NCI-H524 (cell line): ENCODE measurements around the gene CPT1C.
A peak's percentile ranks its signal among the peaks of the same experiment; 100 is the strongest.
"Not testable (repeated sequence)": the region's sequence is repeated elsewhere in the genome, so short reads cannot be mapped to it uniquely, and the experiment has no call there.

Source experiments
- DNase-seq, 2 experiments: peaks; one replicate each; lab custom pipeline; 2025; lab: John Stamatoyannopoulos, UW

Gene CPT1C

DNA sequence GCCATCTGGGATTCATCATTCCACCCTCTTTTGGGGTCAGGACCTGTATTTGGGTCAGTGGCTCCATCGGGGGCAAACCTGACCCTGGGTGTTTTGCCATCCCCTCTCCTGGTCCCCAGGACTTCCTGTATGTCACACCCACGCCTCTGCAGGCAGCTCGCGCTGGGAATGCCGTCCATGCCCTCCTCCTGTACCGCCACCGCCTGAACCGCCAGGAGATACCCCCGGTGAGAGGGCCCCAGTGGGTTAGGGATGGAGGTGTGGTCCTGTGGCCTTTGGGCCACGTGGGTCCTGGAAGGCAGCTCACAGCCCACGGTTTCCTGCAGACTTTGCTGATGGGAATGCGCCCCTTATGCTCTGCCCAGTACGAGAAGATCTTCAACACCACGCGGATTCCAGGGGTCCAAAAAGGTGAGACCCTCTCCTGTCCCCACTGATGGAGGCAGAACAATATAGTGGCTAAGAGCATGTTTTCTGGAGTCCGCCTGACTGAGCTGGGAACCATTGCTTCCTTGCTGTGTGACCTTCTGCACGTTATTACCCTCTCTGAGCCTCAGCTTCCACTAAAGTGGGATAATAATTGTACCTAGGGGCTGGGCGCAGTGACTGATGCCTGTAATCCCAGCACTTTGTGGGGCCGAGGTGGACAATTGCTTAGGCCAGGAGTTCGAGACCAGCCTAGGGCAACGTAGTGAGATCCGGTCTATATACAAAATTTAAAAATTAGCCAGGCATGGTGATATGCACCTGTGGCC lies 14.1 kb downstream of the CPT1C start:
- DNase-seq: no peak

DNA sequence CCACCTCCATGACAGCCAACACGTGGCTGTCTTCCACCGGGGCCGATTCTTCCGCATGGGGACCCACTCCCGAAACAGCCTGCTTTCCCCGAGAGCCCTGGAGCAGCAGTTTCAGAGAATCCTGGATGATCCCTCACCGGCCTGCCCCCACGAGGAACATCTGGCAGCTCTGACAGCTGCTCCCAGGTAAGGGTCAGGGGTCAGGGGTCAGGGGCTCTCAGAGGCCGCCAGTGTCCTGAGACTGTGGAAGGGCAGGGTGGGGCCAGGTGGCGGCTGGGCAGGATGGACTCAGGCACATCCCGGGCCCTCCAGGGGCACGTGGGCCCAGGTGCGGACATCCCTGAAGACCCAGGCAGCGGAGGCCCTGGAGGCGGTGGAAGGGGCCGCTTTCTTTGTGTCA lies 15.0 kb downstream of the CPT1C start:
- DNase-seq: no peak

DNA sequence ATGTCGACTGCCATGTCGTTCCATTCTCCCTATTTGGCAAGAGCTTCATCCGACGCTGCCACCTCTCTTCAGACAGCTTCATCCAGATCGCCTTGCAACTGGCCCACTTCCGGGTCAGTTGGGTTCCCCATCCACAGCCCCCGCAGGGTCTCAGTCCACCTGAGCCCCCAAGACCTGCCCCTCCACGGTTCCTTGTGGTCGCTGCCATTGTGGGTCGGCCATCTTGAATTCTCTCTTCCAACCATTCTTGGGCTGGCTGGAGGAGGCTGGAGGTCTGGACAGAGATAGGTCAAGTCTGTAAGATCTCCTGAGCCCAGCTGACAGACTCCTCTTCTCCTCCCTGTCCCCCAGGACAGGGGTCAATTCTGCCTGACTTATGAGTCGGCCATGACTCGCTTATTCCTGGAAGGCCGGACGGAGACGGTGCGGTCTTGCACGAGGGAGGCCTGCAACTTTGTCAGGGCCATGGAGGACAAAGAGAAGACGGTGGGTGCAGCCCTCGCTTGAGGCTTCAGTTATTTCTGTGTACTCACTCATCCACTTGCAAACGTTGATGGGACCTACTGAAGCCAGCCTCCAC lies 19.5 kb downstream of the CPT1C start:
- no peak for DNase-seq

DNA sequence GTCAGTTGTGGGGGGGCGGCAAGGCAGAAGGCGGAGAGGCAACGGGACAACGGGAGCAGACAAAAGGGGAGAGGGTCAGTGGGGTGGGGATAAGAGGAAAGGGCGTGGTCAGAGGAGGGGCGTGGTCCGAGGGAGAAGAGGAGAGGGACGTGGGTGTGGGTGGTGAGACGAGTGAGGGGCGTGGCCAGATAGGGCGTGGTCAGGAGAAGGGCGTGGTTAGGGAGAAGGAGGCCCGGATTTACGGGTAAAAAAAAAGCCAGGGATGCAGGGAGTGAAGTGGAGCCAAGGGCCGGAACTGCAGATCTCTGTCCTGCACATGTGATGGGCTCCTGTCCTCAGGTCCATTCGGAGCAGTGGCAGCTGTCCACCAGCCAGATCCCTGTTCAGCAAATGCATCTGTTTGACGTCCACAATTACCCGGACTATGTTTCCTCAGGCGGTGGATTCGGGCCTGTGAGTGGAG lies 21.5 kb downstream of the CPT1C start:
- DNase-seq: no peak

DNA sequence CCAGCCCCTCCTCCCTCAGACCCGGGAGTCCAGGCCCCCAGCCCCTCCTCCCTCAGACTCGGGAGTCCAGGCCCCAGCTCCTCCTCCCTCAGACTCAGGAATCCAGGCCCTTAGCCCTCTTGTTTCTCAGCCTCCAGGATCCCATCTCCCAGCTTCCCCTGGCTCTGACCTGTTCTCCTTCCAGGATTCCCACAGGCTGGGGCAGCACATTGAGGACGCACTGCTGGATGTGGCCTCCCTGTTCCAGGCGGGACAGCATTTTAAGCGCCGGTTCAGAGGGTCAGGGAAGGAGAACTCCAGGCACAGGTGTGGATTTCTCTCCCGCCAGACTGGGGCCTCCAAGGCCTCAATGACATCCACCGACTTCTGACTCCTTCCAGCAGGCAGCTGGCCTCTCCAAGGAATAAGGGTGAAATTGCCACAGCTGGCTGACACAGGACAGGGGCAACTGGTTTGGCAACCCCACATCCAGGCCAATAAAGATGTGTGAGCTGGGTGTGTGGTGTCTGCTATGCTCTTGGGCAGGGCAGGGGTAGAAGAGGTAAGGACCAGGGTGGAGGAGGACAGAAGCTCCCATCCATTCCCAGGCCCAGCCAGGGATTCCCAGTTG lies 22.4 kb downstream of the CPT1C start:
- no peak for DNase-seq

DNA sequence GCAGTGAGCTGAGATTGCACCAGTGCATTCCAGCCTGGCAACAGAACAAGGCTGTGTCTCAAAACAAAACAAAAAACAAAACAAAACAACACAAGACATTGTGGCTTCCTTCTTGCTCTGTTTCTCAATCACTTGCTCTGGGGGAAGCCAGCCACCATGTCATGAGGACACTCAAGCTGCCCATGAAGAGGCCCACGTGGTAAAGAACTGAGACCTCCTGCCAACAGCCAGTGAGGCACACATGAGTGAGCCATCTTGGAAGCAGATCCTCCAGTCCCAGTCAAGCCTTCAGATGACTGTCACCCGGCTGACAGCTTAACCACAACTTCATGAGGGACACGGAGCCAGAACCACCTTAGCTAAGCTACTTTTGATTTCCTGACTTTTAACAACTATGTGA lies 25.2 kb downstream of the CPT1C start:
- DNase-seq: no peak

DNA sequence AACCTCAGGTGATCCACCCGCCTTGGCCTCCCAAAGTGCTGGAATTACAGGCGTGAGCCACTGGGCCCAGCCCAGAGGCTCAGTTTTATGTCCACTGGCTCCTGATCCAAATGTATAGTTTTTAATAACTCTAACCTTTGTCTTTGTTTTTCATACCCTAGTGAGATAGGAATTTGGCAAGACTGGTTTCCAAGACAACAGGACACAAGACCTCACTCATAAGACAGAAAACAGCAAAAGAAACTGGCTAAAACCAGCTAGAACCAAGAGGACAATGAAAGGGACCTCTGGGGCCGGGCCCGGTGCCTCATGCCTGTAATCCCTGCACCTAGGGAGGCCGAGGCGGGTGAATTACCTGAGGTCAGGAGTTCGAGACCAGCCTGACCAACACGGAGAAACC lies 27.6 kb downstream of the CPT1C start:
- DNase-seq: no peak

DNA sequence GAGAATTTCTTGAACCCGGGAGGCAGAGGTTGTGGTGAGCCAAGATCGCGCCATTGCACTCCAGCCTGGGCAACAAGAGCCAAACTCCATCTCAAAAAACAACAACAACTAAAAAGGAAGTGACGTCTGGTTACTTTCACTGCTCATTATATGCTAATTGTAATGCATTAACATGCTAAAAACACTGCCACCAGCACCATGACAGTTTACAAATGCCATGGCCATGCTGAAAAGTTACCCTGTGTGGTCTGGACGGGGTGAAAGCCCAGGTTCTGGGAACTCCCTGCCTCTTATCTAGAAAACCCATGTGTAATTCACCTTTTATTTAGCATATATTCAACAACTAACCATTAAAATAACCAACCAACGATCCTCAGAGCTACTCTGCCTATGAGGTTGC lies 28.1 kb downstream of the CPT1C start:
- no peak for DNase-seq

DNA sequence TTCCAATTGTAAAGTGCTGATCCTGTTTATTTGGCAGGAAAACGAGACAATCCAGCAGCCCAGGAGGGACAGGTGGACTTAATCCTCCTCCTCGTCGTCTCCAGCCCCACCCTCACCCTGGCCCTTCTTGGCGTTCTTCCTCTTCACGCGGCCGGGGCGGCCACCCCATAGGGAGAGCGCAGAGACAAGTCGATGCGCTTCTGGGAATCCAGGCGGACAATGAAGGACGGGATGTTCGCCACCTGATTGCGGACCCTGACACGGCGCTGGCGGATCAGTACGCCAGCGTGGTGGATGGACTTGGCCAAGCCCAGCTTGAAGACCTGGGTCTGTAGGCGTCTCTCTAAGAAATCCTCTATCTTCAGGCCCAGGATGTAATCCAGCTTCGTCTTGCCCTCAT lies 28.5 kb downstream of the CPT1C start:
- DNase-seq: not testable (repeated sequence)

DNA sequence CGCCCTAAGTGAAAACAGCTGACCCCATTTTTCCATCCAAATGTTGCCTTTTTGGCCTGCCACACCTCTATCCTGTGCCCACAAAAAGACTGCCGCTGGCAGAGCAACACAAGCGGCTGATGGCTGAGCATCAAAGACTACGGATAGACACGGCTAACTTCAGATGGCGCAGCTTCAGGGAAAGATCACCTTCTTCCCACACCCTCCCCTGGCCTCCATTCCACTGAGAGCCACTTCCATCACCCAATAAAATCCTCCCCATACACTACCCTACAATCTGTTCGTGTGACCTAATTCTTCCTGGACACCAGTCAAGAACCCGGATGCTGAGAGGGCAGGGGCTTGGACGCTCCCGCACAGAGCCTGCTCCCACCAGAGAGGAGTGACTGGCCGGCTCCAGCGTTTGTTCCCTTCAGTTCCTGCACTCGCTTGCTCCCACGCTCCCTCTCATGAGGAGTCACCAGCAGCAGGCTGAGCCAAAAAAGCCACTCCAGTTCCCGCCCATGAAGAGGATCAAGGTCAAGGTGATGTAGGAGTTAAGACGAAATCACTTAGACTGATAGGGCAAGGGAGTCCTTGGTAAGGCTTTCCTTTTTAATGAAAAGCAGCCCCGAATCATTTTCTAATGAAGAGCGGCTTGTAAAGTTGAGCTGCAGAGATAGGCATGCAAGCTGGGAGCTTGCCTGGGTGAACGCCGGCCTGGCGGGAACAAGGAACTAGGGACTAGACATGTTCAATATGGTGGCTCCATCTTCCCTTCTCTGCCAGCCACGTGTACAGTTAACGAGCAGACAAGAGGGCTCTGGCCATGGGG lies 36.5 kb downstream of the CPT1C start:
- DNase-seq: peak in 1 of 2 experiments; percentile 29

DNA sequence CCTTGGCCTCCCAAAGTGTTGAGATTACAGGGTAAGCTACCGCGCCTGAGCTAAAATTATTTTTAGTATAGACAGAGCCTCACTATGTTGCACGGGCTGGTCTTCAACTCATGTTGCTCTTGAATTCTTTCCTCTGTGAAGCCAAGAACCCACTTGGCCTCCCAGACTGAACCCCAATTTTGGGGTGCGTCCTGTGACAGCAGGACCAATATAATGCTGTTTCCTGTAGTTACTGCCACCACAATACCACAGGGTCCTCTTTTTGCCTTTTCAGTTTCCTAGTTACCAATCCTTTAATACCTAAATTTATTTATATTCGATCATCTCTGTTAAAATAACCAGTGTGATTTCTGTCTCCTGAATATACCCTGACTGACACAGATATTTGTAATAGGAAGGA lies 39.2 kb downstream of the CPT1C start:
- no peak for DNase-seq

DNA sequence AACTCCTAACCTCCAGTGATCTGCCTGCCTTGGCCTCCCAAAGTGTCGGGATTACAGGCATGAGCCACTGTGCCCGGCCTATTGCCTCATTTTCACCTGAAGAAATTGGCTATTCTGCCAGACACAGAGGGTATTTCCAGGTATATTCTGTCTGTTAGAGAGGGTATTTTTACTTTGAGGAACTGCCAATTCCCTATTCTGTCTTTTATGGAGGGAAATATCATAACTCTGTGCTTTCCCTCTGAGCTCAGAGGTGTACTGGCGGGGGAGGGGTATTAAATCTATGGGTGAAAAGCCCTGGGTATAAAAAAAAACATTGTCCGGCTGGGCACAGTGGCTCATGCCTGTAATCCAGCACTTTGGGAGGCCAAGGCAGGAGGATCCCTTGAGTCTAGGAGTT lies 47.4 kb downstream of the CPT1C start:
- no peak for DNase-seq

DNA sequence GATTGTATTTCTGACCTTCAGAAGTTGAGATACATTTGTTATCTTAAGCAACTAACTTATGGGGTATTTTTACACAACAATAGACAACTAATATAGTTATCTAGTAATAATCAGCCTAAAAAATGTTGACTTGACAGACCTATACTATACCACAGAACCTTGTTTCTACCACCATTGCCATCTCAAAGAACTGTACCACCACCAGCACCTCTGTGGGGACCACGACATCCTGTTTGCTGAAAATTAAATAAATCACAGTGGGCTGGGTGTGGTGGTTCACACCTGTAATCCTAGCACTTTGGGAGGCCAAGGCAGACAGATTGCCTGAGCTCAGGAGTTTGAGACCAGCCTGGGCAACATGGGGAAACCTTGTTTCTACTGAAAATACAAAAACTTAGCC lies 48.2 kb downstream of the CPT1C start:
- DNase-seq: no peak

DNA sequence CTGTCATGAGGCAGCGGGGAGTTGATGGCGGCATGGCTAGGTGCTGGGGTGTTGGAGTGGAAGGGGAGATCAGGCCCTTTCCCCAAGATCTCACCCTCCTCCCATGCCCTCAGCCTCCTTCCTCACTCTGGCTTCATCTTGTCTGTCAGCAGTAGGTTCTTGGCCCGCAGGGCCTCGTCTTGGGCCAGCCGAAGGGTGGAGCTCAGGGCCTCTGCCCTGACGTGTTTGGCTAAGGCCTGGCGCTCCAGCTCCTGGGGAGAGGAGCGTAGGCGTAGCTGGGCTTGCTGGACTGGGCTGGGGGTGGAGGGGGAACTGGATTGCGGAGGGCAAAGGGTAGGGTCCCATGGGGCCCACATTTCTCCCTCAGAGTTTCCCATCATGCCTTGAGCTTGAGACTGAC lies 49.0 kb downstream of the CPT1C start:
- no peak for DNase-seq

DNA sequence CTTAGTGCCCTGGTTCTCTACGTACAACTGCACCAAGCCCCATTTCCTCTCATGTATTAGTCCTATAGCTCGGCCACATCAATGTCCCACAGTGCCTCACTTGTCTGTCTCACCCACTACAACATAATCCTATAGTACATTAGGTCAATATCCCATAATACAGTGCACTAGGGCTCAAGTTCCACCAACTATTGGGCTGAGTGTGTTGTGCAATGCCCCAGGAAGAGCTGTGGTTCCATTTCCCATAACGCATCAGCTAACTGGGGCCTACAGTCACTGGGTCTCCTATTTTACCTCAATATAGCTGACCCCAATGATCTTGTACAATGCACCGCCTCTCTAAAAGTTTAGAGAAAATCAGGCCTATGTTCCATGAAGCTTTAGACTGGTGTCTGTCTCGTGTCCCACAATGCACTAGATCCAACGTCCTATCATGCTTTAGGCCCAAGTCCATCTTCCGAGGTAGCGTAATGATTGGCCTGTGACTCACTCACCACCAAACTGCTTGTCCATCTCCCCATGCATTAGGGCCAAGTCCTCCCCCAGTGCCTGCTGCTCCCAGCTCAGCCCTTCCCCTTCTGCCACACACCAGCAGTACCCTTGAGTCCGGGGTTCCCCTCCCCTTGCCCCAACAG lies 50.4 kb downstream of the CPT1C start:
- DNase-seq: no peak

DNA sequence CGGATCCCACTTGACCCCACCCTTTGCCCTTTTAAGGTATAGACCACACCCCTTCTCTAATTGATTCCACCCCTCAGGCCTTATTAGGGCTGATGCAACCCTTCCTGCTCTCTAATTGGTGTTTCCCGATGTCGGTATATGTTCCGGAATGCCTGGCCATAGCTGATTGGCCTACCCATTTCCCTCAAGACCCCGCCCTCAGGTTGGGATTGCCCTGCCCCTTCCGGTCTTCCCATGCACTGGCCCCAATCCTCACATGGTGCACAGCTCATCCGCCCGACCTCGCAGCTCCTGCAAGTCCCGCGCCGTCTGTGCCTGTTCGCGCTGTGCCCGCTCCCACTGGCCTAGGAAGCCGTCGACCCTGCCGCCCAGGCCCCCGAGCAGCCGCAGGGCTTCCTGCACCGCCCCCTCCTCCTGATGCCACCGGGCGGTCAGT lies 54.0 kb downstream of the CPT1C start:
- DNase-seq: no peak

DNA sequence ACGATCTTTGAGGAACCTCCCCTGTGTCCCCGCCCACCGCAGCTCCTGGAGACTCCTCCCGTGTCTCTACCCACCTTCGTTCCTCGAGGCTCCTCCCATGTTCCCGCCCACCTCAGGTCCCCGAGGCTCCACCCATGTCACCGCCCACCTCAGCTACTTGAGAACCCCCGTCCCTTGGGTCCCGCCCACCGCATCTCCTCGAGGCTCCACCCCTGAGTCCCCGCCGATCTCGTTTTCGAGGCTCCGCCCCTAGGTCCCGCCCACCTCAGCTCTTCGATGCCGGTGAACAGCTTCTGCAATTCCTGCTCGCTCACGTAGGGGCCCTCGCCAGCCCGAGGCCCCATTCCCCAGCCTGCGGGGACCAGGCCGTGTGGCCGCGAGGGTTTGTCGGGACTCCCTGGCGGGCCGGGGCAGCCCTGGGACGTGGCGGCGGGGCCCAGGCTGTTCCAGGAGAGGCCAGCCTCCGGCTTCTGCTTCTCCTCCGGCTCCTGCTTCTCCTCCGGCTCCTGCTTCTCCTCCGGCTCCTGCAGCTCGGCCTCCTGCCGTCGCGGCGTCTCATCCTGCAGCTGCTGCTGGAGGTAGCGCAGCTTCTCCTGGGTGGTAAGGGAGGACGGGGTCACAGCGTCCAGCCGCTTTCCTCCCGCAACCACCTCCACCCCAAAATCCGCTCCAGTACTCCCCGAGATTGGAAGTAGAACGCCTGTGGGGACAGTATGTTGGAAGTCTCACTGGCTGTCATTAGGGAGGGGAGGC lies 55.5 kb downstream of the CPT1C start:
- no peak for DNase-seq

DNA sequence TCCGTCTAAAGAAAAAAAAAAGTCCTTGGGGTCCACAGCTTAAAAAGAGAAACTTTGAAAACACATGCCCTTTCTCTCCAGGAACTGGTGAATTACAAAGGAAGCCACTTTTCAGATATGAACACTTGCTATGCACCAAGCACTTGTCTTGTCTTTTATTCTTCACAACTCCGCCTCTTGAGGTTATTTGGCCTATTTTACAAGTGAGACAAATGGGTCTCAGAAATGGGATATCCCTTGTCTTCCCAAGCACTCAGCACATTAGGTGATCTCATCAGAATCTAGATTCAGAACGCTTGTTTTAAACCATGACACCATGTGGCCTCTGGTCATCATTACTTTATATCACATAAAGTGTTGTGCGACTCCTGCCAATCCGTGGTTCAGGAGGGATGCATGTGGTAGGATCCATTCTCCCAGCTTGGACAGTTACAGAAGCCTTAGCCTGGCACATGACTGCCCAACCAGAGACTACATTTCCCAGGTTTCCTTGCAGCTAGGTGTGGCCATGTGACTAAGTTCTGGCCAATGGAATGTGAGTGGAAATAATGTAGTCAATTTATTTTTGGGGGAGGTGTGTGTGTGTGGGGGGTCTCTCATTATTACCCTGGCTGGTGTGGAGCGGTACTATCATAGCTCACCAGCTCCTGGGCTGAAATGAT lies 58.3 kb downstream of the CPT1C start:
- DNase-seq: no peak

DNA sequence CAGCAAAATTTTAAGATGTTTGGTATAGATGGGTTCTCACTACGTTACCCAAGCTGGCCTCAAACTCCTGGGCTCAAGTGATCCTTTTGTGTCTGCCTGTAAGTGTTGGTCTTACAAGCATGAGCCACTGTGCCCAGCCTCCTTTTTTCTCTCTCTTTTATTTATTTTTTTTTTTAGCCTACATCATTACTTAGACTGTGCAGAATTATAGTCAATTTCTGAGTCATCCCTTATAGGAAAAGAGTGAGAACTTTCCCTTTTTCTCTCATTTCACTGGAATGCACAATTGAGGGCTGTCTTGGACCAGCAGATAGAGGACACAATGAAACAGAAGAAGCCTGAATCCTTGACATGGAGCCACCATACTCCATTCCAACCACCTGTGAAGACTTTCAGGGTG lies 58.9 kb downstream of the CPT1C start:
- DNase-seq: no peak

DNA sequence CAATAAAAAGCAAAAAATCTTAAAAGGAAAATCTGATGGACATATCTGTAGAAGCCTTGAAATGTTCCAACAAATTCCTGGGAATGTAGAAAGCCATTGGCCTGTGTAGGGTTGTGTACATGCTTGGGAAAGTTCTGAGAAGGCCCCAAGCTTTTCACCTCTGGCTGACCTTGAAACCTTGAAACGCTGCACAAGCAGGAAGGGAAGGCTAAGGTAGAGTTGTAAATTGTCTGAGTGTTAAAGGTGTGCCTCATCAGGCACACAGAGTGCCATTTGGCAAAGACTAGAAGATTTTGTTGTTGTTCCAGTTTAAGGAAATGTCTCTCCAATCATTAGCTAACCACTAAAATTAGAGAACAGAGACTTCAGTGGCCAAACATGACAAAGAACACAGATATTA lies 61.8 kb downstream of the CPT1C start:
- no peak for DNase-seq

DNA sequence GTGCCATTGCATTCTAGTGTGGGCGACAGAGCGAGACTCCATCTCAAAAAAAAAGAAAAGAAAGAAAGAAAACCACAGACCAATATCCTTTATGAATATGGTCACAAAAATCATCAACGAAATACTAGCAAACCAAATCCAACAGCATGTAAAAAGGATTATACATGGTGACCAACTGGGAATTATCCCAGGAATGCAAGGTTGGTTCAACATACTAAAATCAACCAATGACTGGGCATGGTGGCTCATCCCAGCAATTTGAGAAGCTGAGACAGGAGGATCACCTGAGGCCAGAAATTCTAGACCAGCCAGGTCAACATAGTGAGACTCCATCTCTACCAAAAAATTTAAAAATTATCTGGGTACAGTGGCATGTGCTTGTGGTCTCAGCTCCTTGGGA lies 65.0 kb downstream of the CPT1C start:
- DNase-seq: no peak
